GM19023 (cell line): ENCODE results near the gene TROAP.

ENCODE experiments used
- ATAC-seq: cut with Tn5 transposase; IDR thresholded peaks from one replicate; pipeline ENCODE4 v1.9.1; 2021; ENCODE audit warnings: mild to moderate bottlenecking, moderate library complexity; ENCODE audit not compliant: unreplicated experiment

TROAP gene

DNA sequence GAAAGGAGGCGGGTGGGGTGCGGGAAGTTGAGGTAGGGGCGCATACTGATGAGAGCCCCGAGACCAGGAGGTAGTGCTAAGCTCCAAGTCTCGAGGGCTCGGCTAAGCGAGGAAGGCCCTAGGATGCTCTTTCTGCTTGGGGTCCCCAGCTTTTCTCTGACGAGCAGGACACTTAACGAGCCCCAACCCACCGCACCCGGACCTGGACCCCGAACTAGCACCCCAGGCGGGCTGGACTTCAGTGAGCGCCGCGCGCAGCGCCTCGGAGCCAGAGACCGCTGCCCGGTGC lies 18.7 kb downstream of the TROAP start:
- ATAC-seq: no peak

GRCh38 chr12:49342066-49342913 lies 19.2 kb downstream of the TROAP start:
- peak; percentile 63 for ATAC-seq

DNA sequence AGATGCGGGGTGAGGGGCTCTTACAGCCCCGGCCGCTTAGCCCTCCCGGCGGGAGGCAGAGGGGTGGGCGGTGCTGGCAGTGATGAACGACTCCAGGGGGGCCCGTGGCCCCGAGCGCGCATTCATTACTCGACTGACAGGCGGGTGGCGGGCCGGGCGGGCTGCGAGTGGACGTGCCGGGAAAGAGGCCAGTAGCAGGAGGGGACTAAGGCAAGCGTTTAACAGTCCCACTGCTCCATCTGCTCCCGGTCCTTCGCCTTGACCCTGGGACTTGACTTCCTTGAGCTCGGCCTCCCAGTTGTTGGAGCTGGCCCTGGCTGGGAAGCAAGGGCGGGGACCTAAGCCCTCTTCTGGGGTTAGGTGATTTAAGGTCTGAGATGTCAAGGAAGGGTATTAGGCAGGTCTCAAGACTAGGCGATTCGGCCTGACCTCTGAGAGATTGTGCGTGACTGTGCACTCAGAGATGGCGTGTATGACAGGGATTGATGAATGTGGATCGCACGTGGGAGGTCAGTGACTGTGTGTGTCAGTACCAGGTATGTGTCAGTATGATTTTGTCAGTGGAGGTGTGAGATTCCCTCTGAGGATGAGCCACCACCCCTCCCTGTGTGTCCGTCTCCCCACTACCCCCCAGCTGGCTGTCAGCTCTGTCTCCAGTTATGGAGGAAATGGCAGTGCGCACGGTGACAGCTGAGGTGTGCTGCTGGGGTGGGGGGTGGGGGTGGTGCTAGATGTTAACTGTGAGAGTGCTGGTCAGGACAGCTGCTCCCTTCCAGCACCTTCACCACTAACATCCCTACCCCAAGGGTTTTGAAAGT lies 20.1 kb downstream of the TROAP start:
- ATAC-seq: no peak

- ATAC-seq: no peak
These were observed 21.5 kb downstream of the TROAP start for GRCh38 chr12:49344486-49345050.

GRCh38 chr12:49345051-49345824 lies 22.2 kb downstream of the TROAP start:
- no peak for ATAC-seq

- no peak for ATAC-seq
These were observed 23.0 kb downstream of the TROAP start for GRCh38 chr12:49345825-49346658.

- no peak for ATAC-seq
These were observed 23.7 kb downstream of the TROAP start, which contains the start of gene DNAJC22 for GRCh38 chr12:49346659-49347310. TSS of gene DNAJC22 (plus strand) at chr12:49346888. CDS start at chr12:49348873, 1,985 bp downstream.

DNA sequence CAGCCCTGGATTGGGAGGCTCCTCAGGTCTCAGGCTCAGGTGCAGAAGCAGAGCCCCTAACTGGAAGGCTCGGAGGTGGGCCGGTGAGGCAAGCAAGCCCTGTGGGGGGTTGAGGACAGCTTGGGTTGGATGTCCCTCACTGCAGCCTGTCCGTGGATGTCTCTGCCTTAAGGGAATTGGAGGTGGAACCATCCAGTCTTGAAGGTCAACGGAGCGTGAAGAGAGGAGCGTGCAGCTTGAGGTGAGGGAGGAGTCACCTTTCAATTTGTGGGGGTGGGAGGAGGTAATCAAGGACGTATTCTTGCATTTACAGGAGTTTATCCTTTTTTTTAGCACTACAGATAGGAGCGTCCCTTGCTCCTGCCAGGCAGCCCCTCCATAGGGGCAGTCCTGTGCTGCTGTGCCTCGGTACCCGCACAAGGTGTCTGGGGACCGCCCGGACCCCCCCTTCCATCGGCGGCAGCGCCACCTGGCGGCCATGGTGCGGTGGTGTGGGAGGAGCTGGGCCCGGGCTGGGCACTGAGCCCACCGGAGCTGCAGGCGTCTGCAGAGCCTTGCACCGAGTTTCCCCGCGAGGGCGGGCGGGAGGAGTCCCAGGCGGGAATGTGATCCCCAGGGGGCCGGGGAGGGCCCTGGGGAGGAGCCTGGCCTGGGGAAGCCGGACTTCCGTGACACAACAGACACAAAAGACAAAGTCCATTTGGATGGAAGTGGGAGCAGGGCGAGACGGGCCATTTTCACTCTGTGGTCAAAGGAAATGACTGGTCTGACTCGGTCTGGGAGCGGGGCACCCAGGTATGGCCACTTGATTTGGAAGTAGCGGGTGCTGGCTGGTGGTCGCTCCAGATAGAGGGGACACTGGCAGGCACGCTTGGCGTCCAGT lies 24.5 kb downstream of the TROAP start:
- ATAC-seq: no peak

DNA sequence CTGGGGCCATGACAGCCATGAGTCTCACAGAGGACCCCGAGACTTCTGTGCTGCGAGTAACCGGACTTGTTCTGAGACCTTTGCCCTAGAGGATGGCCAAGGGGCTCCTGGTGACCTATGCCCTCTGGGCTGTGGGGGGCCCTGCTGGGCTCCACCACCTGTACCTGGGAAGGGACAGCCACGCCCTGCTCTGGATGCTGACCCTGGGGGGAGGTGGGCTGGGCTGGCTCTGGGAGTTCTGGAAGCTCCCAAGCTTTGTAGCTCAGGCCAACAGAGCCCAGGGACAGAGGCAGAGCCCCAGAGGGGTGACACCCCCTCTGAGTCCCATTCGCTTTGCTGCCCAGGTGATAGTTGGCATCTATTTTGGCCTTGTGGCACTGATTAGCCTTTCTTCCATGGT lies 25.7 kb downstream of the TROAP start:
- ATAC-seq: no peak

- no peak for ATAC-seq
These were observed 26.2 kb downstream of the TROAP start for GRCh38 chr12:49349266-49349665.

DNA sequence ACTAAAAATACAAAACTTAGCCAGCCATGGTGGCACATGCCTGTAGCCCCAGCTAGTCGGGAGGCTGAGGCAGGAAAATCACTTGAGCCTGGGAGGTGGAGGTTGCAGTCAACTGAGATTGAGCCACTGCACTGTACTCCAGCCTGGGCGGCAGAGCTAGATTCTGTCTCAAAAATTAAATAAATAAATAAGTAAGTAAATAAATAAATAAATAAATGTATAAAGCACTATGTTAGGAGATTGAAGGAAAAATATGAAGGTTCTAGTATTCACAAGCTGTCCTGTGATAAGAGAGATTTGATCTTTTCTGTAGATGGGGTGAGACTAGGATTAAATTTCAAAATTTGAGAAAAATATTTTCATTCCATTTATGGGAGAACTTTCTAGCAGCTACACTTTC lies 29.3 kb downstream of the TROAP start:
- ATAC-seq: no peak

- no peak for ATAC-seq
These were observed 32.9 kb downstream of the TROAP start for GRCh38 chr12:49355913-49356312.

GRCh38 chr12:49357103-49357678 lies 34.1 kb downstream of the TROAP start:
- ATAC-seq: no peak

DNA sequence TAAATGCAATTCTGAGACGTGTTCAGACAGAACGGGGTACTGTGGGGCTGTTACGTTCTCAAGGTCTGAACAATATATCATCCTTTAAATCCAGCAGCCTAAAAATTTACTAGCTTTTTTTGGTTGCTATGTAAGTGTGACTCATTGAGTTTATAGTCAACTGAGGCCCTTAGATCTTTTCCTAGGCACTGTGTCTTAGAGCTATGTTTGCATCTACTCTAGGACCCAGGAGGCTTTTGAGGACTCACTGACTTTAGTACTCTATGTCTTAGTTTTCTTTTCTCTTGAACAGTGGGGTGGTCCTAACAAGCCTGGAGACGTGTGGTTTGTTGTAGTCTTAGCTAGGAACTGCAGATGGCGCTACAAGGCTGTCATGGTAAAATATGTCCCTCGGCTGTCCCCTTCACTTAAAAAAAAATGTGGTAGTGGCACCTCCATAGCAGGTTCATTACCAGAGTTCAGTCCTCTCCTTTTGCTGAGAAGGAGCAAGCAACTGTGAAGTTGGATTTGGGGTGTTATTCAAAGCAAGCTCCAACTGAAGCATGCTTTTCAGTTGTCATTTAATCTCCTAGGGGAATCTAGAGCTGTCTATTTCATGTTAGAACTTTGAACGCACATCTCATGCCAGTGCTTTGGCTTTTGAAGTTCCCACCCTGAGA lies 35.6 kb downstream of the TROAP start:
- ATAC-seq: no peak

DNA sequence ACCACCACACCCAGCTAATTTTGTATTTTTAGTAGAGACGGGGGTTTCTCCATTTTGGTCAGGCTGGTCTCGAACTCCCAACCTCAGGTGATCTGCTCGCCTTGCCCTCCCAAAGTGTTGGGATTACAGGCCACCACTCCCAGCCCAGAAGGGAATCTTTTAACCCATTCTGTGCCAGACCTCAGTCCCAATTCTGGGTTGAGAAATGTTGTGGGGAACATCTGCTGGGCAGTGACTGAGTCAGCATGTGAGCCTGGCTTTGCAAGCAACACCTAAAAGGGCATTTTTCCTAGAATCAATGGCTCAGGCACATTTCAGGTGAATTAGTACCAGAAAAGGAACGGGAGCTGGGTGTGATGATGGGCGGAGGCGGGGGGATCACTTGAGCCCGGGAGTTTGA lies 36.6 kb downstream of the TROAP start:
- ATAC-seq: no peak

- ATAC-seq: no peak
These were observed 39.0 kb downstream of the TROAP start for GRCh38 chr12:49362077-49362476.

DNA sequence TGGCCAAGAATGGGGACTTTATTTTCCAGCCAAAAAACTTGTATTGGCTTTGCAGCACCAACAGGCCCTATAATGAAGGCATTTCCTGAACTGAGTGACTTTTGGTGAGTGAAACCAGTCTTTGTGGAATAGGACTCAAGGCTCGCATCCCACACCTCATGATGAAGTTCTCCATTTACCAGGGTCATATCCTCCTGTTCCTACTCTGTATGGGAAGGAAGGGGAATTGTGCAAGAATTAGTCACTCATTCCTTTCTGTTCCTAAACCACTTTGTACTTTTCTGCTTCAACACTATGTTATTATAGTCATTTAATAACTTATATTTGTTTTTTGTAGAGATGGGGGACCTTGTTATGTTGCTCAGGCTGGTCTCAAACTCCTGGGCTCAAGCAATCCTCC lies 41.9 kb downstream of the TROAP start:
- no peak for ATAC-seq

DNA sequence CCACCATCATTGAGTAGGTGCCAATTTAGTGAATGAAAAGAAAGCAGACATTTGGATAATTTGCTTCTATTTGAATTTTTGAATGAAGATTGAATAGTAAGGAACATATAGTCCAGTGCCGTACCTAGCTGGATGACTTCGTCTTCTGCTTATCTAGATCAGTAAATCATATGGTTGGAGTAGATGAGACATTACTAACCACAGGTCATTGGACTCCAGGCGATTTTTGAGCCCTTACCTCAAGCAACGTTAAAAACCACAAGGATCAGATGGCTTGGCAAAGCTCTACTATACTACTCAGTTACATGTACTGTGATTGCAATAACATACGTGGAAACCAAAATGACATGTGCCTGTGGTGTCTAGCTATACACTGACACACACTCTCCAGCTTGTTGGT lies 42.5 kb downstream of the TROAP start:
- ATAC-seq: no peak
